GM21381 (cell line): ENCODE measurements around the gene RAD9A.

Source experiments
- ATAC-seq: cut with Tn5 transposase; IDR thresholded peaks from one replicate; pipeline ENCODE4 v1.9.1; 2021; ENCODE audit warnings: mild to moderate bottlenecking, moderate library complexity; ENCODE audit not compliant: unreplicated experiment

Gene RAD9A

DNA sequence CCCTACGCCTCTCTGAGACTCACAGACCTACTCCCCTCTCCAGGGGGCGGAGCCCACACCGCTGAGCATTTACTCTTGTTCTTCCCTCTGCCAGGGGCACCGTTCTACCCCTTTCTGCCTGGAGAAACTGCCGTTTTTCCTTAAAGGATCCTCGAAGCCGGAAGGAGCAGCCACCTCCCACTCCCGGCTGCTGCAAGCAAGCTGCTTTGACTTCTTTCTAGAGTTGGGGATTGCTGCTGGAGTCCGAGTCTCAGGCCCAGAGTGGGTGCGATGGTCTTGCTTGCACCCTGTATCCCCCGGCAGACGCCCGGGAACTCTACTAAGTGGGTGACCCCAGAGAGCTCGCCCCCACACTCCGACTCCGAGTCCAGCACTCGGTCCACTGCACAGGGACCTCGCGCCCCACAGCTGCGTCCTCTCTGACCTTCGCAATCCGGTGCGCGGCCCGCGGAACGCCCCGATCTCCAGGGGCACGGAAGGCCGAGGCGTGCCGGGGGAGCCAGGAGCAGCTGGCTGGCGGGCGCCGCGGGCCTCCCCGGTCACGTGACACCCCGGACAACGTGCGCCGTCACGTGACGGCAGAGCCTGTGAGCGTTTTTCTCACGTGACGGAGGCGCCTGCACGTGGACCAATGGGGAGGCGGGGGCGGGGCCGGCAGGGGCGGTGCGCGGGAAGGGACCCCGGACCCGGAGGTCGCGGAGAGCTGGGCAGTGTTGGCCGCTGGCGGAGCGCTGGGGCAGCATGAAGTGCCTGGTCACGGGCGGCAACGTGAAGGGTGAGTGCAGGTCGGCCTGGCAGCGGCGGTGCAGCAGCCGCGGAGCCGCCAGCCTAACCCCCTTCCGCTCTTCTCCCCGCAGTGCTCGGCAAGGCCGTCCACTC, at the start of gene RAD9A:
TSS of gene RAD9A (plus strand) at position 683 of the 879 bp plus-strand sequence. CDS start at position 742, 59 bp downstream.
- ATAC-seq, result peak; percentile 57

DNA sequence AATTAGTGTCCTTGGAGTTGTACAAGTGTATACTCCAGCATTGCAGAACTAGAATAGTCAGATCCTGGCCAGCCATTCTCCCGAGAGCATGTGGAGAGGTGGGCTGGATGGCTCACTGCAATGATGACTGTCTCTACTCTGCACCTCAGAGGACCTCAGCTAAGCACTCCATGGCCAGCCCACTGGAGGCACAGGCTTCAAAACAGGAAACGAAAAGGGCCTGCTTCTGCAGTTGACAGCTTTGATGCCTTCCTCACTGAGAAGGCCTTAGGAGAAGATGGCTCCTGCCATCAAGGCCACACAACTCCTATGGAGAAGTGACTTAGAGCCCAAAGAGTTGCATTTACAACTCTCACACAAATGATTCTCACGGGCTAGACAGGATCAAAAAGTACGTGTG, 47.5 kb upstream of the RAD9A start:
- no peak for ATAC-seq

DNA sequence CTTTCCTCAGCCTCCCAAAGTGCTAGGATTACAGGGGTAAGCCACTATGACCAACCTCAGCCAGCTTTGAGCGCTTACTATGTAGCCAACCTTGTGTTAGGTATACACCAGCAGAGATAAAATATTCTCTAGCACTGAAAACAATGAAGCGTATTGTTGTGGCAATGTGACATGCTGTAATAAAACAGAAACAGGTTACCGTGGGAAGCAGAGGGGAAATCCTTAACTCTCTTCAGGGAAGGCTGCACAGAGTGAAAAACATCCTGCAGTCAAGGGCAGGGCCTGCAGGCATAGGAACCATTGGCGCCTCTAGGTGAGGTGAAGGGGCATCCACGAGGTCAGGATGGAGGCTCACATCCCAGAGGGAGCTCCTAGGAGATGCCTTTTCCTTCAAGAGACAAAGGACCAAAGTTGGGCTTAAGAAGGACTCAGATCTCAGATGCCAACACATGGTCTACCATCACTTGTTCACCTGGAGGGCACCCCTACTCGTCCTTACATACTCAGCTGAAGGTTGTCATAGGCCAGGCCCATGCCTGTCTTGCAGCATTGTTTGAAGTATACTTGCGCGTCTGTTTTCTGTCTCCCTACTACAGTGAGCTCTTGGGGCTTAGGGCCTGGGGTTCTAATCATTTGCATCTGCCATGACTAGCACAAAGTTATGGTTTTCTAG, 46.4 kb upstream of the RAD9A start:
- no peak for ATAC-seq

DNA sequence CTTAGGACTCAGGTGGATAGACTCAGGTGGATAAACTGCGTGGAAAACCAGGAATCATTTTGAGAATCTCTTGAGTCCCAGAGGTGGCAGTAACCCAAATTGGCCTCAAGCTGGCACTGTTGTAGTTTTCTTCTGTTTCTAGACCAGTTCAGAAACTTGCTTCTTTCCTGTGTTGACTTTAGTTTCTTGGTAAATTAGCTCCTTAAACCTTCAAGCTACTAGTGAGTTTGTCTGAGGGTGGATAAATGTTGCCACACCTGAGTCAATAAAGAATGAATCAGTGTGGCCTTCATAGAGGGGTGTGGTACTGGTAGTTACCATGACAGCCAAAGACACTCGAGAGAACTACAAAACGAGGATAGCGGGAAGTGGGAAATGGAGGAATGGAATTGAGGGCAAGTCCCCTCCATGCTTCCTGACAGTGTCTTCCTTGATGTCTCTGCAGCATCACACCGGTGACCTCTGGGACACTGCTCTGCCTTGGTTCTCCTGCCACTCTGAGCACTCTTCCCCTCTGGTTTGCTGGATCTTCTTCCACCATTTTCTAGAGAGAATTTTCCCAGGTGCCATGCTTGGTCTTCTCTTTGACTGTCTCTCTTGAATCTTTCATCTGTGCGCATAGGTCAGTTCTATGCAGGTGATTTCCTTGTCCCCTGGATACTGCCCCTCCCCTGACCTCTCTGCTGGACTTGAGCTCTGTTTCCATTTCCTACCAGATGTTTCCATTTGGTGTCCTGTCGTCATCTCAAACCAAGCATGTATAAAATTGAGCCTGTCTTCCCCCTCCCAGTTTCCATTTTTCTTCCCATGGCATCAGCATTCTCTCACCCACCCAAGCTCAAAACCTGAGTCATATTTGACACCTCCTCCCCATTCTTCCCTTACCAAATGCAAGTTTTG, 45.6 kb upstream of the RAD9A start:
- ATAC-seq, result no peak

DNA sequence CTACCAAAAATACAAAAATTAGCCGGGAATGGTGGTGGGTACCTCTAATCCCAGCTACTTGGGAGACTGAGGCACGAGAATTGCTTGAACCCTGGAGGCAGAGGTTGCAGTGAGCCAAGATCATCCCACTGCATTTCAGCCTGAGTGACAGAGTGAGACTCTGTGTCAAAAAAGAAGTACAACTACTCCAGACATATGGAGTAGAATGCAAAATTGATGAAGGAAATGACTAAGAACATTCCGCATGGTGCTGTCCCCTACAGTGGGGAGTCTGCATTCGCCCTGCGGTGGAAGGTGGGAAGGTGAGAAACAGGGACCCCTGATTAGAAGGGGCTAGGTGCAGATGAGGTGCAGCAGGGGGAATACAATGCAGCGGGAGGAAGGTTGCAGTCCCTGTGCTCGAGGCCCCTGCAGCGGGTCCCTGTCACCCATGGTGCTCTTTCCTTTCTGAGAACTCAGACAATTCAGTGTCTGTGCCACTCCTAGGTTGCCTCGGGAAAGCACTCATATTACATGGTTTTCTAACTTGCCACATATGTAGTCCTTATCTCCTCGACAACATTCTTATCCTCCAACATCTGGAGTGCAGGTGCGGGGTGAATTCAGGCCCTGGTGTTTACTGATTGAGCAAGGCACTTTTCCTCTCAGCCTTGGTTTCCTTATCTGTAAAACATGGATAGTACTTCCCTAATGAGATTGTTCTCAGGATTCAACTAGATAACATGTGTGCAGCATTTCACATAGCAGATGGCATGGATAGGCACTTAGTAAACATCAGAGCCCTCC, 43.6 kb upstream of the RAD9A start:
- no peak for ATAC-seq

DNA sequence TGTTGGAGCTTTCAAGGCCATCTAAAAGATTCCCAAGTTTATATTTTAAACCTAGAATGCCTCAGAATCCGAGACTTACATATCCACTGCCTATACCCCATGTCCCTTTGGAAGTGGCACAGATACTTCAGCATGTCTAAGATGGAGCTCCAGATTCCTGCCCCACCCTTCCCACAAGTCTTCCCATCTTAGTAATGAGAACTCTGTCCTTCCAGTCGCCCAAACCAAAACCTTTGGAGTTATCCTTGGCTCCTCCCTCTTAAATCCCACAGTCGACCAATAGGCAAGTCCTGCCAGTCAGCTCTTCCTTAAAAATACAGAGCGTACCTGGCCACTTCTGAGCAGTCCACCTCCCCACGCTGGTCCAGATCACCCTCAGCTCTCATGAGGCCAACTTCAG, 42.8 kb upstream of the RAD9A start:
- ATAC-seq, result no peak

DNA sequence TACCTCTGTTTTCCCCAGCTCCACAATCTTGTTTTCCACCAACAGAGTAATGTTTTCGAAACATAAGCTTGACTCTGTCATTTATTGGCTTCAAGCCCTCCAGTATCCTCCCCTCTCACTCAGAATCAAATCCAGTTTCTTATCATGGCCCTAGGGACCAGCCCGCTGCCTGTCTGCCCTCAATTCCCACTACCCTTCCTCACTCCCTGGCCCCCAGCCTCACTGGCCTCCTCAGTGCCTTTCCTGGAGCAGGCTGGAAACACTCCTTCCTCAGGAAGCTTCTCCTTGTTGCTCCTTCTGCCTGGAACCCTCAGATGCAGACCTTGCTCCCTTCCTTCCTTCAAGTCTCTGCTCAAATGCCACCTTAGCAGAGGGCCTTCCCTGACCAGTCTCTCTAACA, 42.3 kb upstream of the RAD9A start:
- ATAC-seq, result no peak

DNA sequence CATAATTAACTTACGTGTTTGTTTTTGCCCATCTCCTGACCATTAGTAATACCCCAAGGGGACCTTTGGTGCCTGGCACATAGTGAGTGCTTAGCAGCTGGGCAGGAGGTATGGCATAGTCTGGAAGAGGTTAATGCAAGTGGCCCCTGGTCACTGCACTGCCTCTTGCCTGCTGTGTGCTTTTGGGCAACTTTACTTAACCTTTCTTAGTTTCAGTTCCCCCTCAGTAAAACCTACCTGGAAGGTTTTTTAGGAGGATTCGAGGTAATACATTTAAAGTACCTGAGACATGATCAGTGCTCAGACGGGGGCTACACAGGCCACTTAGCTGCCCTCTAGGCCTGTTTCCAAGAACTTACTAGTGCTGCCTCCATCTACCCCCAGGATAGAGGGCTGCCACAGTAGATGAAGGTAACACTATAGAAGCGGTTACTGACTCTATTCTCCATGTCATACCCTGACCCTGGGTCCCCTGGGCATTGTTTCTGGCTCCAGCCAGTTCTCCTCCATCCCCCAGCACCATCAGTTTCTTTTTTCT, 41.8 kb upstream of the RAD9A start:
- ATAC-seq, result no peak

DNA sequence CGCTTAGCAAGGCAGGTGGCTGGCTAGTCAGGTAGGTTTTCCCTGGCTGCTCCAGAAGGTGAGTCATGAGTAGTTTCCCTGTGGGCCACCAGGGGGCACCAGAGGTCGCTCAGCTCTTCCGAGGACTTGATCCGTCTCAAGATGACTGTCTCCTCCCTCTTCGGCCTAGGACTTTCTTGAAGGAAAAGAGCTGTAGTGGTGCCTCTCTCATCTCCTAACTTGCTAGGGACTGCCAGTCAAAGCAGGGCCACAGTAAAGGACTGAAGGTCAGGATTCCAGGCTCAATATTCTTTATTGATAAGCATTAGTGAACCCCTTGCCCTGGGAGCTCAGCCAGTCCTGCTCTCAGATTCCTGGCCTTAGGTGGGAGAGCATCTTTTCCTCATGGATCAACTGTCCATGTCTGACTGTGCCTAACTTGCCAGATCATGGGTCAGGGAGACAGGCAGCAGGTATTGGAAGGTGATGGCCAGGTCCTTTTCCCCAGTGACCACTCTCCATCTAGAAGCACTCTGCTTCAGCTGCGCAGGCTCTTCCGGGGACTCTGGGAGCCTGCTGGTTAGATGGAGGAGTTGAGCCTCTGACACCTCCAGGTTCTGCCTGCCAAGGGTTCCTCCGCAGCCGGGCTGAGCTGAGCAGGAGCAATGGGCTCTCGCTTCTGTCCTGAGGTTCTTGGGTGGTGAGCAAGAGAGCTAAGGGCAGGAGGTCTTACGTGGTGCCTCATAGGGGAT, 40.3 kb upstream of the RAD9A start:
- ATAC-seq, result no peak

DNA sequence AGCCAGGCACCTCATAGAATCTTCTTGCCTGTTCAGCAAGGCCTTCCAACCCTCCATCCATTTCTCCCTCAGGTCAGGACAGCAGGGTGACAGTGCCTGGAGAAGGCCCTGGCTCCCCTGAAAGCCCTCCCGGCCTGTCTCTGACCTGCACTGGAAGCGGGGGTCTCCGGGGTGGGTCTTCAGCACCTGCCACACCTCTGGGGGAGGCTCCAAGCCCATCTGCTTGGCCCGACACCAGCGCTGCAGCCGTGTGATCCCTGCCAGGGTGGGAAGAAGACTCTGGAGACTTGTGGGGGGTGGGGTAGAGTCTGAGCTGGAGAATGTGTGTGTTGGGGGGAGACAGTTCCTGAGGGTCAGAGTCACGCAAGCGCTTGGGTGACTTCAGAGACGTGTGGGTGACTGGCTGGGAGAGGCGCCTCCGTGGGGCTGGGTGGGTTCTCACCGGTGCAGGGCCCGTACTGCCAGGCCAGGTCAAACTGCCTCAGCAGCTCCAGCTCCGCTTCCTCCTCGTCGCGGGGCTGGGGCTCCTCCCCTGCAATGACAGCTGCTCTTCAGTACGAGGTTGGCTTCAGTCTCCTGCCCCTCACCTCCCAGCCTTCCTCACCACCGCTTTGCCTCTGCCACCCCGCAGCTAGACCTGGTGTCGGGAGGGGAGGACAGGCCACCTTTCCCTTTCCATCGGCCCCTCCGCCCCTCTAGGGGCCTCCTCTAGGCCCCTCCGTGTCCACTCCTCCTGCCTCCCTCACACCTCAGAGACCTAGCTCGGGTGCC, 39.1 kb upstream of the RAD9A start:
- peak; percentile 10 for ATAC-seq

DNA sequence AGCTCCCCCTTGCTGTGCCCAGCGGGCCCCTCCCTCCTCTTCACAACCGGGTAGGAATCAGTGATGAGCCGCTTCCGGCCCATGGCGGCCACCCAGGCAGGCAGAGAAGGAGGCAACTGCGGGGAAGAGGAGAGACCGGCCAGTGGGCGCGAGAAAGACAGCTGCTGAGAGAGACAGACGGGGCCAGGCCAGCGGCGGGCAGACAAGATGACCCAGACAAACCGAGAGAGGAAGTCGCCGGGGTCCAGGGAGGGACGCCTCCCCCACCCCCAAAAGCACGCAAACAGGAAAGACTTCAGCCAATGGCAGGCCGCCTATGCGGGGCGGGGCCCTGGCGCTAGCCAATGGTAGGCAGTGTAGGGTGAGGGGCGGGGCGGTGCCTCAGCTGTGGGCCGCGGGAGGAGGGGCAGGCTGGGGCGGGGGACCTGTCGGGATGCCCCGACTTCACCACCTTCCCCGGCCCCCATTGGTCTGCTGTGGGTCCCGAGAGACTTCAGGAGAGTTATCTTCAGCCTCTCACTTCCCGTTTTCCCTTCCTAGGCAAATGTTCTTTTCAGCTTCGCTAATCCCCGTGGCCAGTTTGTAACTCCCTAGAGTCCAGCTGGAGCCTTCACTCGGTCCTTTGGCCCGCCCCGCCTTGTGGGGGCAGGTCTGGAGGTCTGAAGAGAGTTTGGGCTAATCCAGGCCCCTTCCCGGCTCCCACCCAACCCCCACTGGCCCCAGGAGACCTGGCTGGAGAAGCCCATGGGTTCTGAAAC, 38.3 kb upstream of the RAD9A start, which contains the start of gene POLD4:
TSS of gene POLD4 (minus strand) at position 230 of the 758 bp plus-strand sequence. CDS start at position 83, 147 bp downstream.
- ATAC-seq, result peak; percentile 74

DNA sequence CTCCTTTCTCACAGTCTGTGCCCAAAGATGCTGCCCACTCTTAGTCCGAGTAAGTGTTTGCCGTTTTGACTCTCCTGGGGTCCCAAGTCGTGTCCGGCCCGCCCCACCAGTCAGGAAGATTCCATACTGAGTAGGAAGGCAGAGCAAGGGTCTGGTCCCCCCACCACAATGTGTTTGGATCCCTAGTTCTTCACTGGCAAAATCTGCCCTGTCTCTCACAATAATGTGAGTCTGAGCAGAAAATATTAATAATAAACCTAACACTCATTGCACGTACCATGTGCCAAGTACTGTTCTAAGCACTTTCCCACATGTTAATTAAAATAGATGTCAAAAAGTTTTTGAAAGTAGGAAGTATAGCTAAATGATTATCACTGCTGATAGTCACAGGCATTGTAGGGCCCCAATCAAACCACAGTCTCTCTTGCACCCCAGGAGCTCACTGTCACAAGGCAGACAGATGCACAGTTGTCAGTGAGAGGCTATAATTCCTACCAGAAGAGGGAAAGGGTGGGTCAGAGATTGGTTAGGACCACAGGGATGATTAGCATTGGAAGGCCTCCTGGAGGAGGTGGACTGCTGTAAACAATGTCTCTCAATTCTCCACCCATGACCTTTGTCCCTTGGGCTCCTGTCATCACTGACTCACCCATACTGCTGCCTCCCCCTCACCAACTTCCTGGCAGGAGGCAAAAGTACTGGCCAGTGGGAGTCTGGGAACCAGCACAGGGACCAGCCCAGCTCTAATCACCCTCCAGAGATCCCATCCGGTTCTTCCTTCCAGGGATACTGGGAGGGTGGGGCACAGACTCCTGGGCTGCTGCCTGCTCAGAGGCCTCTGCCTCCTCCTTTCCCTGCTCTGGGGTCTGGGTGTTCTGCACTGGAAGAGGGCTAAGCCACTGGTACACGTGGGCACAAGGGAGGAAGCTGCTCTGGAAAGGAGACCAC, 37.4 kb upstream of the RAD9A start:
- no peak for ATAC-seq

DNA sequence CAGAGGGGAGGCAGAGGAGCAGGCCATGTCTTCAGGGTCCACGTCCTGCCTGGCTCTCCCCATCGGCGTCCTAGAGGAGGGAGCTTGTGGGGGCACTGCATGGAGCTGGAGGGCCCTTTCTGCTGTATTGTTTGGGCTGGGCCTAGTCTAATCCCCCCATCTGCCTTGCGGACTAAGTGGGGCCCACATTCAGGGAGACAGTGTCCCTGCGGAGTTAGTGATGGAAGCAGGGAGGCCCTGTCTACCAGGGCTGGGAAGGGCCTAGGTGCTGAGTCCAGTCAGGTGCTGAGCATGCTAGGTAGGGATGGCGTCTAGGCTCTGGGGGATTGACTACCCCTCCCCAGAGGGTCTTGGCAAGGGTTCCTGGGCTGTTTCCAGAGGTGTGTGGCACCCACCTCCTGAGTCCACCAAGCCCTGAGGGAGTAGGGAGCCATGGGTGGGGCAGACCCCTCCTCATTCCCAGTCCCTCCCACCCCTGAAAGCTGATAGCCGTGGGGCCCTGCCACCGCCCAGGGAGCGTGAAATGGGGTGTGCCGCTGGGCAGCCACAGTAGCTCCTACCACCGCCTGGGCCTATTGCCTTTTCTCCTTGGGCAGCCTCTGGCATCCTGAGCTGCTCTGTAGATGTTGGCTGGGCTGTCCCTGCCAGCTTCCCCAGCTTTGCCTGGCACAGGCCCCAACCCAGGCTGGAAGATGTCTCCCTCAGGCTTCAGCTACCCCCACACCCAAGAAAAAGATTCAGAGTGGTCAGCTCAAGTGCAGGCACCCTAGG, 36.6 kb upstream of the RAD9A start:
- no peak for ATAC-seq

DNA sequence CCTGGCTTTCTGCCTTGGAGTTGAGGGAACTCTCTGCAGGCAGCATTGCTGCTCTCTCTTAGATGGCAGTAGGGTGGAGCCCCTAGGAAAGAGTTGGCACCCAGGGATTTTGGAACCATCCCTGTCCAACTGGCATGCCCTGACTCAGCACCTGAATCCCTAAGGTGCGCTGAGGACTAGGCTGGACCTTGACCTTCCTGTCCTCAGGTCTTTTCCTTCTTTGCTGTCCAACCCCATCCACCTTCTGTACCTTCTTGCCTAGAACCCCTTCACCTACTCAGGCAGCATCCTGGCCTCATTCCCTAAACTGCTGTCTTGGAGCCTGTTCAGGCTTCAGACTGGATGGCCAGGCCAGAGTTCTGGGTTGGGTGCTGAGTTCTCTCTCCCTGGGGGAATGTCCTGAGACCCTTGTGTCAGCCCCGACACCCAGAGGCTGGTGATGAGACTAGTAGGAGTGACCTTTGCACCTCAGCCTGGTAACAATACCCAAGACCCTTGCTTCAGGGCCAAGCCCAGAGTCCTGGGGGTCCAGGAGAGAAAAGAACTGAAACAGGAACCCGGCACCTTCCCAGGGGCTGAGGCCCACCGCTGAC, 35.9 kb upstream of the RAD9A start:
- ATAC-seq, result no peak

DNA sequence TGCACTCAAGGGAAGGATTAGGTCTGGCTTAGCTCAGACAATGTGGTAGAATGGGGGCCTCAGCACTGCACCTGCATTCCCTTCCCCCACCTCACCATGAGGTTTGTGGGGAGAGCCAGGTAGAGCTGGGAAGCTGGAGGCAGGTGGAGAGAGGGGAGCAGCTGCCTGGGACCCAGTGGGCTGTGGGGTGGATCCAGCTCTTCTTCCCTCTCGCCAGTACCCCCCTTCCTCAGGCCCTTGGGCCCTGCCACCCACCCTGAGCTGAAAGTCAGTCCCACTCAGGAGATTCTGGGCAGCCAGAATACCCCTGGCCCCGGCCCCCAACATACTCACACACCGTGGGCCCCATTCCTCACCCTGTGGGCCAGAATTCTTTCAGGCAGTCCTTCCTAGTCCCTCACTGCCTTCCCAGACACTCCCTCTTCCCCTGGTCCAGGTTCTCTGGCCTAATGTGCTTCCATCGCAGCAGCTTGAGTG, 35.4 kb upstream of the RAD9A start:
- ATAC-seq, result no peak
